WTC11 (cell line): Measurements from ENCODE around the gene CFAP157.

ENCODE experiments used
- AFF4 ChIP-seq: sonication (generic); formaldehyde crosslinking; IDR thresholded peaks from 2 replicates; pipeline ENCODE4 v1.8.1; 2023; ENCODE audit warnings: mild to moderate bottlenecking, missing genetic modification reagents, borderline replicate concordance
- CTCF ChIP-seq: fragments of 200-600 bp; IDR thresholded peaks from 2 replicates; pipeline ENCODE4 v1.8.0; 2022; ENCODE audit warnings: antibody characterized with exemption
- E2F4 ChIP-seq: sonication (generic); formaldehyde crosslinking; IDR thresholded peaks from 2 replicates; pipeline ENCODE4 v1.8.1; 2022; ENCODE audit warnings: low read depth, mild to moderate bottlenecking, moderate library complexity, missing genetic modification reagents, borderline replicate concordance
- MAX ChIP-seq: sonication (generic); formaldehyde crosslinking; IDR thresholded peaks from 2 replicates; pipeline ENCODE4 v1.8.0; 2022; ENCODE audit warnings: mild to moderate bottlenecking, missing genetic modification reagents
- SP1 ChIP-seq: sonication (generic); formaldehyde crosslinking; conservative IDR thresholded peaks from 2 replicates; pipeline ENCODE4 v1.8.1; 2022; ENCODE audit warnings: missing genetic modification reagents
- USF1 ChIP-seq: sonication (generic); formaldehyde crosslinking; IDR thresholded peaks from 2 replicates; pipeline ENCODE4 v1.8.0; 2022; ENCODE audit warnings: mild to moderate bottlenecking, missing genetic modification reagents
- USF2 ChIP-seq: sonication (generic); formaldehyde crosslinking; IDR thresholded peaks from 2 replicates; pipeline ENCODE4 v1.8.1; 2023; ENCODE audit warnings: mild to moderate bottlenecking, missing genetic modification reagents, moderate library complexity
- ZNF416 ChIP-seq: fragments of 250-450 bp; sonication (Bioruptor Pico); IDR thresholded peaks from 2 replicates; pipeline ENCODE4 v1.9.0; 2021; ENCODE audit warnings: mild to moderate bottlenecking, inconsistent platforms
- ZNF532 ChIP-seq: fragments of 250-450 bp; sonication (Bioruptor Pico); IDR thresholded peaks from 2 replicates; pipeline ENCODE4 v1.9.0; 2021; ENCODE audit warnings: mild to moderate bottlenecking, borderline replicate concordance

- no peak for TF ChIP-seq E2F4 (CRISPR knock-in tag)
- TF ChIP-seq CTCF, result no peak
- no peak for TF ChIP-seq USF2 (CRISPR knock-in tag)
- TF ChIP-seq AFF4, result no peak
- no peak for TF ChIP-seq USF1 (CRISPR knock-in tag)
- TF ChIP-seq ZNF532 (CRISPR knock-in tag), result no peak
- TF ChIP-seq MAX (CRISPR knock-in tag), result no peak
- TF ChIP-seq ZNF416 (CRISPR knock-in tag), result no peak
- TF ChIP-seq SP1 (CRISPR knock-in tag), result no peak
Observed at GRCh38 chr9:127753622-127754021, 46.8 kb downstream of the CFAP157 start.
